ENCODE results near the gene MEPE. TPM values are rescaled to one million over a fixed set of nuclear protein-coding genes. Genes with fewer than 3 reads are reported as not detected.

The MEPE gene
- total RNA-seq, 1 experiment from 2014 or later, result not detected

DNA sequence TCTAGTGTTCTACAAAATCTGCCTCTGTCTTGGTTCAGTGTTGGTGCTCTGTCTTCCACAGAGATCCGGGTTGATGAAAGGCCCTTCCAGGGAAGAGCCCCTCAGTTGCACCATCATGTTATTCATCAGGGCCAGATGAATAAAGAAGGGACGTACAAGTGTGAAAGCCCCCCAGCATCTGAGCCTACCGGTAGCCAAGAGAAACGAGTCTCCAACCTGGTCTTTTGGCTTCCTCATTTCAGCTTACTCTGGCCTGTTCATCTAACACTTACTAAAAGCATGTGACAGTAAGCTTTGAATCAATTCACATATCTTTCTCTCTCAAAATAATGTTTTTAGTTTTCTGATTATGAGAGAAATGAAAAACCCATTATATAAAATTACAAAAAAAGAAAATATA, 19.2 kb downstream of the MEPE start:
- in situ Hi-C loops (cut with HindIII; ENCODE audit: low pct_unique_long_range_greater_than_20kb, low sequenced_read_pairs) (no loop called here), intact Hi-C loops (cut with micrococcal nuclease; ENCODE audit: unreplicated experiment) (loop anchor here (5.0 kb wide), 1 partner anchor 360 kb away; no protein-coding TSS in a partner anchor)
- BruUV-seq (replicated peaks), result no TSS peak
- Histone ChIP-seq H3K4me1 (ENCODE audit: control insufficient read depth, insufficient read depth, low read length) (no peaks in the 10 kb centered on the region), H3K9me3 (ENCODE audit: control insufficient read depth, insufficient read depth, low read depth, low read length) (no peaks in the 10 kb centered on the region), H3K27ac (ENCODE audit: low read length) (no peak overlapping the region), H3K4me3 (ENCODE audit: low read depth in 2 of 2, low read length in 2 of 2) (no peak overlapping the region), H3K27me3 (ENCODE audit: control insufficient read depth, insufficient read depth, low read length) (peaks cover 7% of the 10 kb centered on the region), H3K36me3 (ENCODE audit: control insufficient read depth, insufficient read depth, low read length) (no peaks in the 10 kb centered on the region)
- POLR2A ChIA-PET, result no interaction called here
- TF ChIP-seq, protein P1, sequence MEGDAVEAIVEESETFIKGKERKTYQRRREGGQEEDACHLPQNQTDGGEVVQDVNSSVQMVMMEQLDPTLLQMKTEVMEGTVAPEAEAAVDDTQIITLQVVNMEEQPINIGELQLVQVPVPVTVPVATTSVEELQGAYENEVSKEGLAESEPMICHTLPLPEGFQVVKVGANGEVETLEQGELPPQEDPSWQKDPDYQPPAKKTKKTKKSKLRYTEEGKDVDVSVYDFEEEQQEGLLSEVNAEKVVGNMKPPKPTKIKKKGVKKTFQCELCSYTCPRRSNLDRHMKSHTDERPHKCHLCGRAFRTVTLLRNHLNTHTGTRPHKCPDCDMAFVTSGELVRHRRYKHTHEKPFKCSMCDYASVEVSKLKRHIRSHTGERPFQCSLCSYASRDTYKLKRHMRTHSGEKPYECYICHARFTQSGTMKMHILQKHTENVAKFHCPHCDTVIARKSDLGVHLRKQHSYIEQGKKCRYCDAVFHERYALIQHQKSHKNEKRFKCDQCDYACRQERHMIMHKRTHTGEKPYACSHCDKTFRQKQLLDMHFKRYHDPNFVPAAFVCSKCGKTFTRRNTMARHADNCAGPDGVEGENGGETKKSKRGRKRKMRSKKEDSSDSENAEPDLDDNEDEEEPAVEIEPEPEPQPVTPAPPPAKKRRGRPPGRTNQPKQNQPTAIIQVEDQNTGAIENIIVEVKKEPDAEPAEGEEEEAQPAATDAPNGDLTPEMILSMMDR (IDR thresholded peaks at IDR 0.05), result no peak
- TF ChIP-seq POLR2AphosphoS5 (IDR thresholded peaks at IDR 0.05; ENCODE audit: low read depth, low read length), result no peak
- TF ChIP-seq SIN3A (IDR thresholded peaks at IDR 0.05; ENCODE audit: borderline replicate concordance, insufficient read depth, low read depth, low read length), result no peak
- TF ChIP-seq, protein P2, sequence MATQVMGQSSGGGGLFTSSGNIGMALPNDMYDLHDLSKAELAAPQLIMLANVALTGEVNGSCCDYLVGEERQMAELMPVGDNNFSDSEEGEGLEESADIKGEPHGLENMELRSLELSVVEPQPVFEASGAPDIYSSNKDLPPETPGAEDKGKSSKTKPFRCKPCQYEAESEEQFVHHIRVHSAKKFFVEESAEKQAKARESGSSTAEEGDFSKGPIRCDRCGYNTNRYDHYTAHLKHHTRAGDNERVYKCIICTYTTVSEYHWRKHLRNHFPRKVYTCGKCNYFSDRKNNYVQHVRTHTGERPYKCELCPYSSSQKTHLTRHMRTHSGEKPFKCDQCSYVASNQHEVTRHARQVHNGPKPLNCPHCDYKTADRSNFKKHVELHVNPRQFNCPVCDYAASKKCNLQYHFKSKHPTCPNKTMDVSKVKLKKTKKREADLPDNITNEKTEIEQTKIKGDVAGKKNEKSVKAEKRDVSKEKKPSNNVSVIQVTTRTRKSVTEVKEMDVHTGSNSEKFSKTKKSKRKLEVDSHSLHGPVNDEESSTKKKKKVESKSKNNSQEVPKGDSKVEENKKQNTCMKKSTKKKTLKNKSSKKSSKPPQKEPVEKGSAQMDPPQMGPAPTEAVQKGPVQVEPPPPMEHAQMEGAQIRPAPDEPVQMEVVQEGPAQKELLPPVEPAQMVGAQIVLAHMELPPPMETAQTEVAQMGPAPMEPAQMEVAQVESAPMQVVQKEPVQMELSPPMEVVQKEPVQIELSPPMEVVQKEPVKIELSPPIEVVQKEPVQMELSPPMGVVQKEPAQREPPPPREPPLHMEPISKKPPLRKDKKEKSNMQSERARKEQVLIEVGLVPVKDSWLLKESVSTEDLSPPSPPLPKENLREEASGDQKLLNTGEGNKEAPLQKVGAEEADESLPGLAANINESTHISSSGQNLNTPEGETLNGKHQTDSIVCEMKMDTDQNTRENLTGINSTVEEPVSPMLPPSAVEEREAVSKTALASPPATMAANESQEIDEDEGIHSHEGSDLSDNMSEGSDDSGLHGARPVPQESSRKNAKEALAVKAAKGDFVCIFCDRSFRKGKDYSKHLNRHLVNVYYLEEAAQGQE (IDR thresholded peaks at IDR 0.05; ENCODE audit: insufficient read depth in 1 of 2, low read depth in 2 of 2, low read length in 1 of 2), result no peak
- no peak for TF ChIP-seq TCF7L2 (IDR thresholded peaks at IDR 0.05; ENCODE audit: low read depth, low read length)
- CTCF ChIA-PET, result interaction anchor here (1.0 kb wide), 1 partner anchor 122 kb away, joined by 3 read pairs; no protein-coding TSS in a partner anchor
- DNase-seq (ENCODE audit: low read depth, low spot score), result no peak
- no peak for ATAC-seq

DNA sequence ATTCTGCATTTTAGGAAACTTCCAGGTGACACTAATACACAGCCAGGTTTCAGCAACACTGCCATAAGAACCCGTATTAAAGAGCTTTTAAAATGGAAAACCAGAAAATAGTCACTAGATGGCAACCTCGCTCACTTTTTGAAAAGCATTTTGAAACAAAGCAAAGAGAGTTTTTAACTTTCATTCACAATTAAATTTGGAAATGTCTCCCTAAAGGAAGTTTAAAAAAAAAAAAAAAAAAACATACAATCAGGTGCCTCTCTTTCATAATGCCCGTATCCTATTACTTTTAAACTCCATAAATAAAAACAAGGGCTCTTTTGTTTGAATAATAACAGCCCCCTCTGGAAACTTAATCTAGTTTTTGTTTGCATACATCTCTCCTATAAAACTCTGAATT, 20.3 kb downstream of the MEPE start:
- POLR2A ChIA-PET, result no interaction called here

More for the DNA sequence above, 20.3 kb downstream of the MEPE start:
- TF ChIP-seq POLR2AphosphoS5 (IDR thresholded peaks at IDR 0.05; ENCODE audit: low read depth, low read length), result no peak
- TF ChIP-seq, protein P1 (IDR thresholded peaks at IDR 0.05), result peak; percentile 50; the same call in 1 of the 2 replicates
- no TSS peak for BruUV-seq (replicated peaks)
- intact Hi-C loops (cut with micrococcal nuclease; ENCODE audit: unreplicated experiment), result loop anchor here (1.0 to 5.0 kb wide), 2 partner anchors 120 to 359 kb away; no protein-coding TSS in a partner anchor
- no peak overlapping the region for H3K4me3 ChIP-seq (ENCODE audit: low read depth in 2 of 2, low read length in 2 of 2)
- no peaks in the 10 kb centered on the region for H3K36me3 ChIP-seq (ENCODE audit: control insufficient read depth, insufficient read depth, low read length)
- in situ Hi-C loops (cut with HindIII; ENCODE audit: low pct_unique_long_range_greater_than_20kb, low sequenced_read_pairs), result no loop called here
- H3K4me1 ChIP-seq (ENCODE audit: control insufficient read depth, insufficient read depth, low read length), result no peaks in the 10 kb centered on the region
- peaks cover 3% of the 10 kb centered on the region; the same call in 1 of the 2 replicates for H3K27me3 ChIP-seq (ENCODE audit: control insufficient read depth, insufficient read depth, low read length)
- no peaks in the 10 kb centered on the region for H3K9me3 ChIP-seq (ENCODE audit: control insufficient read depth, insufficient read depth, low read depth, low read length)
- H3K27ac ChIP-seq (ENCODE audit: low read length), result no peak overlapping the region
- CTCF ChIA-PET, result interaction anchor here (0.6 to 1.1 kb wide), 9 partner anchors 71 to 366 kb away, joined by 3 to 17 read pairs (median 6); no protein-coding TSS in a partner anchor
- no peak for ATAC-seq
- DNase-seq (ENCODE audit: low read depth, low spot score), result no peak

Measured in Panc1 (cell line).